H1 (cell line): Measurements from ENCODE around the gene FOXK1. TPM values are rescaled to one million over a fixed set of nuclear protein-coding genes. Genes with fewer than 3 reads are reported as not detected.
"Not testable (repeated sequence)": the region's sequence is repeated elsewhere in the genome, so short reads cannot be mapped to it uniquely, and the experiment has no call there.

Source experiments
- CTCF ChIA-PET: fragments of 300-600 bp; sonication (Branson Sonifier 250); formaldehyde crosslinking; loops from one replicate; lab custom pipeline; 2021; ENCODE audit not compliant: partially characterized antibody; lab: Charles Lee
- POLR2A ChIA-PET: fragments of 300-600 bp; sonication (Branson Sonifier 250); formaldehyde crosslinking; loops from one replicate; lab custom pipeline; 2021; ENCODE audit warnings: inconsistent platforms; ENCODE audit not compliant: partially characterized antibody; lab: Charles Lee
- DNase-seq, 2 experiments: peaks; one replicate each; pipeline versions ENCODE4 v3.0.0 to v3.0.0-alpha.2; 2010 to 2022; ENCODE audit warnings: low spot score in 2 of 2, low read depth in 1 of 2, mixed read lengths in 1 of 2
- FAIRE-seq: peaks from 2 replicates; lab custom pipeline; 2011; peaks lifted over from hg19 to GRCh38; lab: Jason Lieb, UNC
- H2AFZ ChIP-seq: 2 replicates; pipeline ENCODE4 v1.8.1; 2012; ENCODE audit warnings: low read length, inconsistent platforms
- H2AK5ac ChIP-seq: 2 replicates; pipeline ENCODE4 v1.6.1; 2013; ENCODE audit warnings: low read depth, low read length
- H2BK120ac ChIP-seq: replicated peaks from 2 replicates; pipeline ENCODE3; 2013; ENCODE audit warnings: low read depth, low read length, inconsistent platforms
- H2BK12ac ChIP-seq: 2 replicates; pipeline ENCODE4 v1.6.1; 2013; ENCODE audit warnings: low read depth, low read length
- H2BK15ac ChIP-seq: 2 replicates; pipeline ENCODE4 v1.6.1; 2013; ENCODE audit warnings: low read length
- H2BK20ac ChIP-seq: 2 replicates; pipeline ENCODE4 v1.6.1; 2013; ENCODE audit warnings: low read length
- H2BK5ac ChIP-seq: 2 replicates; pipeline ENCODE4 v1.6.1; 2013; ENCODE audit warnings: low read depth, low read length
- H3K14ac ChIP-seq: 2 replicates; pipeline ENCODE4 v1.6.1; 2013; ENCODE audit warnings: inconsistent platforms; ENCODE audit not compliant: insufficient read length
- H3K18ac ChIP-seq: 2 replicates; pipeline ENCODE4 v1.6.1; 2013; ENCODE audit warnings: low read length; ENCODE audit errors: extremely low read depth
- H3K23ac ChIP-seq: 2 replicates; pipeline ENCODE4 v1.6.1; 2013; ENCODE audit warnings: inconsistent platforms; ENCODE audit not compliant: insufficient read length
- H3K23me2 ChIP-seq: 2 replicates; pipeline ENCODE4 v1.6.1; 2013; ENCODE audit warnings: low read depth, low read length
- H3K27ac ChIP-seq: 2 replicates; pipeline ENCODE4 v1.6.1; 2011; ENCODE audit warnings: low read depth, low read length, inconsistent platforms
- H3K27me3 ChIP-seq, 4 experiments: replicated peaks in 1 of 4; 1 replicate in 1 of 4; 2 replicates in 3 of 4; pipeline versions ENCODE4 v1.6.1 to v1.8.1; 2011 to 2013; ENCODE audit warnings: low read length in 3 of 4, mild to moderate bottlenecking in 3 of 4, inconsistent platforms in 2 of 4, mixed read lengths in 2 of 4, moderate library complexity in 1 of 4; ENCODE audit not compliant: control insufficient read depth in 3 of 4, insufficient read depth in 3 of 4; ENCODE audit errors: extremely low read depth in 1 of 4
- H3K36me3 ChIP-seq, 4 experiments: 2 replicates each; pipeline versions ENCODE4 v1.6.1 to v1.8.1; 2011 to 2013; ENCODE audit warnings: mild to moderate bottlenecking in 4 of 4, low read length in 3 of 4, moderate library complexity in 2 of 4, control low read depth in 1 of 4, inconsistent platforms in 1 of 4; ENCODE audit not compliant: insufficient read depth in 4 of 4, control insufficient read depth in 2 of 4
- H3K4ac ChIP-seq: replicated peaks from 2 replicates; pipeline ENCODE3; 2013; ENCODE audit warnings: low read length, low read depth, mixed read lengths, inconsistent platforms; ENCODE audit not compliant: insufficient read length
- H3K4me1 ChIP-seq, 4 experiments: replicated peaks in 1 of 4; 1 replicate in 1 of 4; 2 replicates in 3 of 4; pipeline versions ENCODE4 v1.6.1 to v1.8.1; 2011 to 2013; ENCODE audit warnings: low read length in 3 of 4, inconsistent platforms in 2 of 4, mixed read lengths in 1 of 4; ENCODE audit not compliant: insufficient read depth in 4 of 4, control insufficient read depth in 3 of 4
- H3K4me2 ChIP-seq, 2 experiments: 2 replicates each; pipeline versions ENCODE4 v1.6.1 to v1.8.1; 2011 to 2013; ENCODE audit warnings: low read depth in 2 of 2, low read length in 2 of 2, control low read depth in 1 of 2, inconsistent platforms in 1 of 2, mild to moderate bottlenecking in 1 of 2; ENCODE audit not compliant: insufficient read depth in 1 of 2
- H3K4me3 ChIP-seq, 4 experiments: fragments of 200-600, 300-600 bp in 1 of 4; sonication (generic), shearing (Covaris generic), sonication (Bioruptor Twin) in 1 of 4; 2 replicates each; pipeline versions ENCODE4 v1.5.1 to v1.8.1; 2011 to 2016; ENCODE audit warnings: low read length in 4 of 4, low read depth in 3 of 4, control low read depth in 2 of 4, inconsistent platforms in 2 of 4, mild to moderate bottlenecking in 2 of 4, mixed read lengths in 1 of 4, moderate library complexity in 1 of 4; ENCODE audit not compliant: insufficient read depth in 2 of 4; ENCODE audit errors: extremely low read depth in 1 of 4
- H3K56ac ChIP-seq: replicated peaks from 2 replicates; pipeline ENCODE3; 2013; ENCODE audit warnings: low read depth, mild to moderate bottlenecking, mixed read lengths, low read length, inconsistent platforms; ENCODE audit not compliant: insufficient read length
- H3K79me1 ChIP-seq: 2 replicates; pipeline ENCODE4 v1.6.1; 2013; ENCODE audit warnings: low read depth, low read length, control low read depth
- H3K79me2 ChIP-seq, 2 experiments: 2 replicates each; pipeline versions ENCODE4 v1.6.1 to v1.8.1; 2012 to 2013; ENCODE audit warnings: low read length in 2 of 2, mild to moderate bottlenecking in 2 of 2, inconsistent platforms in 1 of 2; ENCODE audit not compliant: insufficient read depth in 2 of 2, control insufficient read depth in 1 of 2
- H3K9ac ChIP-seq, 4 experiments: replicated peaks in 1 of 4; 1 replicate in 1 of 4; 2 replicates in 3 of 4; pipeline versions ENCODE4 v1.6.1 to v1.8.1; 2011 to 2013; ENCODE audit warnings: low read depth in 3 of 4, low read length in 3 of 4, control low read depth in 2 of 4, mild to moderate bottlenecking in 2 of 4, moderate library complexity in 2 of 4, inconsistent platforms in 1 of 4; ENCODE audit errors: extremely low read depth in 1 of 4
- H3K9me3 ChIP-seq, 2 experiments: 2 replicates each; pipeline versions ENCODE4 v1.6.1 to v1.8.1; 2012 to 2013; ENCODE audit warnings: mild to moderate bottlenecking in 2 of 2, moderate library complexity in 2 of 2, control low read depth in 1 of 2, inconsistent platforms in 1 of 2, low read depth in 1 of 2, low read length in 1 of 2, mixed read lengths in 1 of 2; ENCODE audit not compliant: insufficient read depth in 2 of 2
- H4K20me1 ChIP-seq, 2 experiments: replicated peaks in 1 of 2; 2 replicates each; pipeline versions ENCODE3 to v1.8.1; 2011 to 2013; ENCODE audit warnings: inconsistent platforms in 2 of 2, low read length in 2 of 2, mild to moderate bottlenecking in 1 of 2; ENCODE audit not compliant: insufficient read depth in 2 of 2, control insufficient read depth in 1 of 2
- H4K5ac ChIP-seq: 2 replicates; pipeline ENCODE4 v1.6.1; 2013; ENCODE audit warnings: low read length, low read depth, mixed read lengths, inconsistent platforms; ENCODE audit not compliant: insufficient read length
- H4K8ac ChIP-seq: 2 replicates; pipeline ENCODE4 v1.8.0; 2013; ENCODE audit warnings: mild to moderate bottlenecking, moderate library complexity, low read length, inconsistent platforms; ENCODE audit not compliant: insufficient read depth; ENCODE audit errors: extremely low read depth
- H4K91ac ChIP-seq: replicated peaks from 2 replicates; pipeline ENCODE3; 2013; ENCODE audit warnings: low read length, mixed read lengths, inconsistent platforms; ENCODE audit not compliant: insufficient read length
- WGBS, 2 experiments: shearing (Covaris generic) in 1 of 2; methylation state at CpG; one replicate each; pipeline versions ENCODE4 v1.1.6 to v1.1.7; 2013 to 2015; ENCODE audit warnings: low lambda C conversion rate in 2 of 2, mixed read lengths in 2 of 2, inconsistent platforms in 1 of 2, low coverage in 1 of 2, missing lambda C conversion rate in 1 of 2; ENCODE audit not compliant: insufficient replicate concordance in 2 of 2, insufficient coverage in 1 of 2, insufficient read length in 1 of 2; ENCODE audit errors: extremely low coverage in 1 of 2, missing lambda C conversion rate in 1 of 2; 5-methylcytosine and 5-hydroxymethylcytosine counted together
- polyA plus RNA-seq, 7 experiments: library from polyadenylated mRNA; depleted of rRNA in 3 of 7; stranded (reverse) in 5 of 7; unstranded in 2 of 7; fragments of >200 nt in 5 of 7; fragments of 200-250 nt in 2 of 7; gene quantifications; 1 replicate in 5 of 7; 2 replicates in 1 of 7; 4 replicates in 1 of 7; pipeline versions ENCODE4 v1.2.1 to v1.2.3, GENCODE V29; 2011 to 2013; ENCODE audit warnings: missing spikeins in 2 of 7, mixed read lengths in 2 of 7
- total RNA-seq: library from RNA; stranded (reverse); fragmentation: NEBNext Ultra II Directional; extraction: Animal tissue kit (Norgen Biotek cat#: 25700); gene quantifications from 2 replicates; pipeline ENCODE4 v1.2.1, GENCODE V29; 2021

FOXK1 gene
- total and polyA plus RNA-seq, 2 of the 8 experiments (the other 6 are each of a cell fraction or from before 2014, with no cell fraction given) = 2.0 to 8.5 TPM

- H4K5ac ChIP-seq, H3K56ac ChIP-seq, H3K9ac ChIP-seq, H2BK20ac ChIP-seq, H3K18ac ChIP-seq, H3K36me3 ChIP-seq, H3K4me1 ChIP-seq, FAIRE-seq, H3K23me2 ChIP-seq, H2BK15ac ChIP-seq, CTCF ChIA-PET, H2AFZ ChIP-seq, H2BK120ac ChIP-seq, H3K4me2 ChIP-seq, H3K4ac ChIP-seq, DNase-seq, H2BK12ac ChIP-seq, H2AK5ac ChIP-seq, H4K91ac ChIP-seq, H3K14ac ChIP-seq, H4K8ac ChIP-seq, H3K23ac ChIP-seq, H3K27ac ChIP-seq, H3K79me1 ChIP-seq, H3K79me2 ChIP-seq, H4K20me1 ChIP-seq, H2BK5ac ChIP-seq, POLR2A ChIA-PET, H3K4me3 ChIP-seq: not testable (repeated sequence)
- 93% methylated on average over 11 of the region's 11 CpGs; no CpG with 5 or more reads in 1 of the 2 experiments for WGBS, 2 experiments
- peaks cover 3 to 24% (median 12%) of the 10 kb centered on the region in 4 experiments for H3K27me3 ChIP-seq
- peaks cover 7 to 33% of the 10 kb centered on the region in 2 experiments; a peak in 3 of 4 replicates for H3K9me3 ChIP-seq
These were observed 4.6 kb upstream of the FOXK1 start for GRCh38 chr7:4677518-4677917.
